B cell (primary cell): Measurements from ENCODE around the gene SPINK14. TPM values are rescaled to one million over a fixed set of nuclear protein-coding genes. Genes with fewer than 3 reads are reported as not detected.

Experiments used
- ATAC-seq: fragments of 200-7000 bp; cut with Tn5 transposase; one replicate; pipeline ENCODE4 v1.10.0; 2021; ENCODE audit warnings: low read depth, mild to moderate bottlenecking, moderate number of reproducible peaks, moderate library complexity
- CTCF ChIA-PET: fragments of 350-600 bp; sonication (Branson Sonifier 250); formaldehyde crosslinking; loops from one replicate; lab custom pipeline; 2021; ENCODE audit warnings: antibody characterized with exemption, inconsistent platforms; lab: Charles Lee
- POLR2A ChIA-PET: fragments of 350-600 bp; sonication (Branson Sonifier 250); formaldehyde crosslinking; loops from one replicate; lab custom pipeline; 2021; ENCODE audit warnings: antibody characterized with exemption; lab: Charles Lee
- DNase-seq: peaks from one replicate; pipeline ENCODE4 v3.0.0; 2013
- H2AFZ ChIP-seq: 2 replicates; pipeline ENCODE4 v1.6.1; 2012; ENCODE audit warnings: mild to moderate bottlenecking, low read depth, low read length; ENCODE audit not compliant: insufficient read depth, poor library complexity, severe bottlenecking
- H3K27ac ChIP-seq, 2 donors: 1 replicate in 1 of 2; 2 replicates in 1 of 2; pipeline ENCODE4 v1.5.1; 2012 to 2013; ENCODE audit warnings: low read length in 2 of 2, mild to moderate bottlenecking in 2 of 2, moderate library complexity in 1 of 2
- H3K27me3 ChIP-seq, 4 experiments: fragments of 200-600 bp in 1 of 4; sonication (generic) in 1 of 4; replicated peaks in 1 of 4; 1 replicate in 2 of 4; 2 replicates in 2 of 4; pipeline versions ENCODE4 v1.6.1 to v1.7.0; 2013 to 2016; ENCODE audit warnings: low read length in 3 of 4, mild to moderate bottlenecking in 2 of 4, mixed read lengths in 1 of 4, moderate library complexity in 1 of 4; ENCODE audit not compliant: insufficient read depth in 4 of 4, control insufficient read depth in 3 of 4; ENCODE audit errors: control extremely low read depth in 1 of 4
- H3K36me3 ChIP-seq, 2 experiments: replicated peaks in 1 of 2; 1 replicate in 1 of 2; 2 replicates in 1 of 2; pipeline versions ENCODE4 v1.6.1 to v1.7.1; 2013; ENCODE audit warnings: low read length in 1 of 2; ENCODE audit not compliant: insufficient read depth in 2 of 2, control insufficient read depth in 1 of 2; ENCODE audit errors: control extremely low read depth in 1 of 2, extremely low read depth in 1 of 2
- H3K4me1 ChIP-seq, 2 donors: fragments of 200-600 bp in 1 of 2; sonication (generic) in 1 of 2; 1 replicate in 1 of 2; 2 replicates in 1 of 2; pipeline versions ENCODE4 v1.5.1 to v1.6.1; 2013 to 2017; ENCODE audit warnings: low read length in 2 of 2; ENCODE audit not compliant: control insufficient read depth in 2 of 2, insufficient read depth in 2 of 2
- H3K4me2 ChIP-seq: replicated peaks from 2 replicates; pipeline ENCODE3; 2012; ENCODE audit warnings: mild to moderate bottlenecking, low read depth, low read length; ENCODE audit not compliant: poor library complexity, severe bottlenecking
- H3K4me3 ChIP-seq, 5 experiments: fragments of 200-600 bp in 1 of 5; sonication (generic) in 1 of 5; 1 replicate in 3 of 5; 2 replicates in 2 of 5; pipeline versions ENCODE4 v1.5.1 to v1.7.0; 2011 to 2016; ENCODE audit warnings: low read length in 4 of 5, mild to moderate bottlenecking in 4 of 5, low read depth in 2 of 5, control low read depth in 1 of 5, moderate library complexity in 1 of 5; ENCODE audit not compliant: insufficient read depth in 1 of 5; ENCODE audit errors: control extremely low read depth in 1 of 5, extremely low read depth in 1 of 5
- H3K79me2 ChIP-seq: fragments of 200-600 bp; sonication (generic); one replicate; pipeline ENCODE4 v1.6.0; 2016; ENCODE audit warnings: low read length; ENCODE audit not compliant: control insufficient read depth, insufficient read depth
- H3K9ac ChIP-seq: fragments of 200-600 bp; sonication (generic); 2 replicates; pipeline ENCODE4 v1.6.1; 2017; ENCODE audit warnings: mild to moderate bottlenecking, low read length, moderate library complexity
- H3K9me3 ChIP-seq, 3 donors: one replicate each; pipeline versions ENCODE4 v1.6.1 to v1.7.1; 2013; ENCODE audit warnings: low read length in 2 of 3; ENCODE audit not compliant: control insufficient read depth in 2 of 3, insufficient read depth in 1 of 3; ENCODE audit errors: control extremely low read depth in 1 of 3
- H4K20me1 ChIP-seq: 2 replicates; pipeline ENCODE4 v1.6.0; 2012; ENCODE audit warnings: mild to moderate bottlenecking, low read length; ENCODE audit not compliant: insufficient read depth, control insufficient read depth, poor library complexity, severe bottlenecking
- H3K27ac Mint-ChIP-seq: one replicate; pipeline ENCODE4 v1.8.0; 2021; ENCODE audit warnings: mixed read lengths
- H3K27me3 Mint-ChIP-seq: one replicate; pipeline ENCODE4 v1.8.0; 2021; ENCODE audit warnings: mixed read lengths
- H3K4me1 Mint-ChIP-seq: one replicate; pipeline ENCODE4 v1.8.0; 2021; ENCODE audit warnings: mixed read lengths
- H3K4me3 Mint-ChIP-seq: one replicate; pipeline ENCODE4 v1.8.0; 2021; ENCODE audit warnings: mixed read lengths
- H3K9me3 Mint-ChIP-seq: one replicate; pipeline ENCODE4 v1.8.0; 2022; ENCODE audit warnings: mixed read lengths; ENCODE audit not compliant: insufficient read depth
- EZH2 ChIP-seq: IDR thresholded peaks from 2 replicates; pipeline ENCODE4 v1.6.1; 2012; ENCODE audit warnings: borderline replicate concordance, low read depth, mild to moderate bottlenecking, moderate library complexity, low read length; ENCODE audit not compliant: insufficient read depth, poor library complexity, severe bottlenecking
- WGBS: methylation state at CpG from one replicate; pipeline ENCODE4 v1.1.5; 2013; ENCODE audit warnings: missing lambda C conversion rate; ENCODE audit not compliant: insufficient coverage; 5-methylcytosine and 5-hydroxymethylcytosine counted together
- intact Hi-C: fragments of 100-400 bp; cut with micrococcal nuclease; formaldehyde crosslinking; loops from one replicate; pipeline ENCODE4 v1.10.0; 2022
- polyA plus RNA-seq: library from polyadenylated mRNA; depleted of rRNA; stranded (reverse); fragments of >200 nt; gene quantifications from 2 replicates; pipeline ENCODE4 v1.2.3, GENCODE V29; 2012
- total RNA-seq, 2 donors: library from RNA; stranded (reverse); fragments of 120-200 nt in 1 of 2; gene quantifications; 1 replicate in 1 of 2; 2 replicates in 1 of 2; pipeline versions ENCODE4 v1.2.3 to v1.2.4, GENCODE V29; 2013 to 2022
- TF ChIP-seq, protein P1 (sequence below): fragments of 200-600 bp; IDR thresholded peaks from one replicate; pipeline ENCODE4 v1.8.0; 2022; ENCODE audit warnings: antibody characterized with exemption, mild to moderate bottlenecking

SPINK14 gene
- total and polyA plus RNA-seq, 2 donors (not counting 1 experiment from before 2014, with no cell fraction given), result not detected

DNA sequence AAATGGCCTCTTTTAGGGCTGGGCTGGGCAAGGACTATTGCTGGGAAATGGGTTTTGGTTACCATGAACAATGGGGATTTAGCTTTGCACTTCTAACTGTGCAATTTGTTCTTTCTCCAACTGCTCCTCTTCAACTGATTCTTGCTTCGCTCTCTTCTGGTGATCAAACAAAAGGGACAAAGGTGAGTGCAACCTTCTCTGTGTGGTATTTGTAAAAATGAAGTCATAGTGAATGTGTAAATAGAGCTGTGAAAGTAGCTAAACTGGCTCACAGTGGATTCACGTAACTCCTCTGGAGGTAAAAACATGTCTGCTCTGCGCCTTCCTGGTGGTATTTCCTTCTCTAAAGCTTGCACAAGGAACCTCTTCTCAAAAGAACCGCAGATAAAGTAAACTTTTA, 20.9 kb upstream of the SPINK14 start:
- H3K4me3 Mint-ChIP-seq, result no peak overlapping the region
- H3K36me3 ChIP-seq, result no peaks in the 10 kb centered on the region
- 100% methylated on average over 1 of the region's 4 CpGs for WGBS
- no peaks in the 10 kb centered on the region for H3K79me2 ChIP-seq
- no peak overlapping the region for H3K27ac ChIP-seq
- ATAC-seq (no peak), DNase-seq (no peak)
- no peaks in the 10 kb centered on the region for H3K9me3 ChIP-seq
- H3K4me1 ChIP-seq, result no peaks in the 10 kb centered on the region
- H3K4me2 ChIP-seq, result no peak overlapping the region
- ChIA-PET CTCF (interaction anchor here (0.9 kb wide), 1 partner anchor 20 kb away, joined by 3 read pairs; no protein-coding TSS in a partner anchor), POLR2A (no interaction called here)
- H3K4me1 Mint-ChIP-seq, result no peaks in the 10 kb centered on the region
- no peaks in the 10 kb centered on the region for H4K20me1 ChIP-seq
- H3K27me3 ChIP-seq, result no peaks in the 10 kb centered on the region
- intact Hi-C loops, result no loop called here
- no peak overlapping the region for H3K9ac ChIP-seq
- H3K27ac Mint-ChIP-seq, result no peak overlapping the region
- TF ChIP-seq EZH2, result no peak
- TF ChIP-seq, protein P1, sequence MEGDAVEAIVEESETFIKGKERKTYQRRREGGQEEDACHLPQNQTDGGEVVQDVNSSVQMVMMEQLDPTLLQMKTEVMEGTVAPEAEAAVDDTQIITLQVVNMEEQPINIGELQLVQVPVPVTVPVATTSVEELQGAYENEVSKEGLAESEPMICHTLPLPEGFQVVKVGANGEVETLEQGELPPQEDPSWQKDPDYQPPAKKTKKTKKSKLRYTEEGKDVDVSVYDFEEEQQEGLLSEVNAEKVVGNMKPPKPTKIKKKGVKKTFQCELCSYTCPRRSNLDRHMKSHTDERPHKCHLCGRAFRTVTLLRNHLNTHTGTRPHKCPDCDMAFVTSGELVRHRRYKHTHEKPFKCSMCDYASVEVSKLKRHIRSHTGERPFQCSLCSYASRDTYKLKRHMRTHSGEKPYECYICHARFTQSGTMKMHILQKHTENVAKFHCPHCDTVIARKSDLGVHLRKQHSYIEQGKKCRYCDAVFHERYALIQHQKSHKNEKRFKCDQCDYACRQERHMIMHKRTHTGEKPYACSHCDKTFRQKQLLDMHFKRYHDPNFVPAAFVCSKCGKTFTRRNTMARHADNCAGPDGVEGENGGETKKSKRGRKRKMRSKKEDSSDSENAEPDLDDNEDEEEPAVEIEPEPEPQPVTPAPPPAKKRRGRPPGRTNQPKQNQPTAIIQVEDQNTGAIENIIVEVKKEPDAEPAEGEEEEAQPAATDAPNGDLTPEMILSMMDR, result no peak
- H2AFZ ChIP-seq, result no peak overlapping the region
- no peaks in the 10 kb centered on the region for H3K9me3 Mint-ChIP-seq
- no peak overlapping the region for H3K4me3 ChIP-seq
- H3K27me3 Mint-ChIP-seq, result no peaks in the 10 kb centered on the region

DNA sequence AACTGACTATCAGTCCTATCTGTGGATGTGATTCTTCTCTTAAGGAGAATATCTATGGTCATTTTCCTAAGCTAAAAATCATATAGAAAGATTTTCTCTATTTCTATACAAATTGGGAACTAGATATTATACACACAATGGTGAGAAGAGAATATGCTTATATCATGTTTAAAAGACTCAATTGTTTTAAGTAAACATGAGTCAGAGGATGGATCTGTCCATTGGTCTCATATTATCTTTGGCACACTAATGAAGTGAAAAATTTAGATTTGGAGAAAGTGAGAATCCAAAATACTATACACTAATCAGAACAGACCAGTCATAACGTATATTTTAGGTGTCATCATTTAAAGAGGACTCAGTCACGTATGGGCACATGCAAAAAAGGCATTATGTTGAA, 16.5 kb upstream of the SPINK14 start:
- H3K4me2 ChIP-seq, result no peak overlapping the region
- no peaks in the 10 kb centered on the region for H3K4me1 ChIP-seq
- H2AFZ ChIP-seq, result no peak overlapping the region
- H3K9me3 ChIP-seq, result no peaks in the 10 kb centered on the region
- no peaks in the 10 kb centered on the region for H3K27me3 Mint-ChIP-seq
- H3K9me3 Mint-ChIP-seq, result peaks cover 3% of the 10 kb centered on the region
- POLR2A ChIA-PET, result no interaction called here
- H3K36me3 ChIP-seq, result no peaks in the 10 kb centered on the region
- no peak overlapping the region for H3K4me3 ChIP-seq
- H3K27ac ChIP-seq, result no peak overlapping the region
- H3K79me2 ChIP-seq, result no peaks in the 10 kb centered on the region
- no peak for DNase-seq
- CTCF ChIA-PET, result no interaction called here
- H3K9ac ChIP-seq, result no peak overlapping the region
- no peak overlapping the region for H3K4me3 Mint-ChIP-seq
- intact Hi-C loops, result no loop called here
- no peaks in the 10 kb centered on the region for H4K20me1 ChIP-seq
- WGBS, result 40% methylated on average over 1 of the region's 2 CpGs
- no peaks in the 10 kb centered on the region for H3K27me3 ChIP-seq
- H3K27ac Mint-ChIP-seq, result no peak overlapping the region
- no peaks in the 10 kb centered on the region for H3K4me1 Mint-ChIP-seq
- no peak for ATAC-seq
- TF ChIP-seq, protein P1, result no peak
- TF ChIP-seq EZH2, result no peak
